Fibroblast of skin of right quadriceps (primary cell): Measurements from ENCODE around the gene APOC3.
"Not testable (repeated sequence)": the region's sequence is repeated elsewhere in the genome, so short reads cannot be mapped to it uniquely, and the experiment has no call there.

Experiments
- DNase-seq: peaks from one replicate; pipeline ENCODE4 v3.0.0-alpha.2; 2013

Gene APOC3

GRCh38 chr11:116832350-116833290, 2.9 kb downstream of the APOC3 start:
- DNase-seq: no peak

- no peak for DNase-seq
Measured at GRCh38 chr11:116833491-116833815, 3.7 kb downstream of the APOC3 start.

- DNase-seq: no peak
Measured at GRCh38 chr11:116833816-116834534, 4.3 kb downstream of the APOC3 start.

- not testable (repeated sequence) for DNase-seq
Measured at GRCh38 chr11:116834535-116835041, 4.9 kb downstream of the APOC3 start.

- no peak for DNase-seq
Measured at GRCh38 chr11:116835042-116835772, 5.5 kb downstream of the APOC3 start.

GRCh38 chr11:116835791-116836631, 6.3 kb downstream of the APOC3 start:
- peak; percentile 94 for DNase-seq

- DNase-seq: no peak
Measured at GRCh38 chr11:116836632-116836991, 6.9 kb downstream of the APOC3 start.

- DNase-seq: peak; percentile 41
Measured at GRCh38 chr11:116837231-116838091, 7.8 kb downstream of the APOC3 start, which contains the start of gene APOA1. TSS of gene APOA1 (minus strand) at chr11:116837622. CDS start at chr11:116837387, 235 bp downstream.

- no peak for DNase-seq
Measured at GRCh38 chr11:116838321-116839084, 8.8 kb downstream of the APOC3 start.

GRCh38 chr11:116840224-116840745, 10.6 kb downstream of the APOC3 start:
- DNase-seq: no peak

- DNase-seq: no peak
Measured at GRCh38 chr11:116840746-116841296, 11.1 kb downstream of the APOC3 start.

- no peak for DNase-seq
Measured at GRCh38 chr11:116842117-116842516, 12.4 kb downstream of the APOC3 start.

GRCh38 chr11:116842909-116843308, 13.2 kb downstream of the APOC3 start:
- no peak for DNase-seq

GRCh38 chr11:116843661-116844060, 14.0 kb downstream of the APOC3 start:
- no peak for DNase-seq

GRCh38 chr11:116844722-116845121, 15.0 kb downstream of the APOC3 start:
- no peak for DNase-seq

- no peak for DNase-seq
Measured at GRCh38 chr11:116847612-116848011, 17.9 kb downstream of the APOC3 start.

GRCh38 chr11:116849060-116849459, 19.4 kb downstream of the APOC3 start:
- DNase-seq: no peak

GRCh38 chr11:116849486-116849885, 19.8 kb downstream of the APOC3 start:
- DNase-seq: no peak

GRCh38 chr11:116851626-116852025, 21.9 kb downstream of the APOC3 start:
- DNase-seq: no peak
